ENCODE data around the gene ANK2.

The ANK2 gene

DNA sequence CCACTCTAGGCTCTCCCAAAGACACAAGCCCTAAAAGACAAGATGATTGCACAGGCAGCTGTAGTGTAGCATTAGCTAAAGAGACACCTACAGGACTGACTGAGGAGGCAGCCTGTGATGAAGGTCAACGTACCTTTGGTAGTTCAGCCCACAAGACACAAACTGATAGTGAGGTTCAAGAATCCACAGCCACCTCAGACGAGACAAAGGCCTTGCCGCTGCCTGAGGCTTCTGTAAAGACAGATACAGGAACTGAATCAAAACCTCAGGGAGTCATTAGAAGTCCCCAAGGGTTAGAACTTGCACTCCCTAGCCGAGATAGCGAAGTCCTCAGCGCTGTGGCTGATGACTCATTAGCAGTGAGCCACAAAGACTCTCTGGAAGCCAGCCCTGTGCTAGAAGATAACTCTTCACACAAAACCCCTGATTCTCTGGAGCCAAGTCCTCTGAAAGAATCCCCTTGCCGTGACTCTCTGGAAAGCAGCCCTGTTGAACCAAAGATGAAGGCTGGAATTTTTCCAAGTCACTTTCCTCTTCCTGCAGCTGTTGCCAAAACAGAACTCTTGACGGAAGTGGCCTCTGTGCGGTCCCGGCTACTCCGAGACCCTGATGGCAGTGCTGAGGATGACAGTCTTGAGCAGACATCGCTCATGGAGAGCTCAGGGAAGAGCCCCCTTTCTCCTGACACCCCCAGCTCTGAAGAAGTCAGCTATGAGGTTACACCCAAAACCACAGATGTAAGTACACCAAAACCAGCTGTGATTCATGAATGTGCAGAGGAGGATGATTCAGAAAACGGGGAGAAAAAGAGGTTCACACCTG is 306.3 kb downstream of the ANK2 start:
- H3K36me3 Mint-ChIP-seq (ENCODE audit: low read depth), result peaks cover 34% of the 10 kb centered on the region
- H3K27ac Mint-ChIP-seq, result no peak overlapping the region
- H3K27me3 Mint-ChIP-seq (ENCODE audit: low read depth), result no peaks in the 10 kb centered on the region
- H3K4me1 Mint-ChIP-seq, result no peaks in the 10 kb centered on the region
- peaks cover 15% of the 10 kb centered on the region for H3K9me3 Mint-ChIP-seq
- H3K4me3 Mint-ChIP-seq, result no peak overlapping the region
- TF ChIP-seq, protein P1, sequence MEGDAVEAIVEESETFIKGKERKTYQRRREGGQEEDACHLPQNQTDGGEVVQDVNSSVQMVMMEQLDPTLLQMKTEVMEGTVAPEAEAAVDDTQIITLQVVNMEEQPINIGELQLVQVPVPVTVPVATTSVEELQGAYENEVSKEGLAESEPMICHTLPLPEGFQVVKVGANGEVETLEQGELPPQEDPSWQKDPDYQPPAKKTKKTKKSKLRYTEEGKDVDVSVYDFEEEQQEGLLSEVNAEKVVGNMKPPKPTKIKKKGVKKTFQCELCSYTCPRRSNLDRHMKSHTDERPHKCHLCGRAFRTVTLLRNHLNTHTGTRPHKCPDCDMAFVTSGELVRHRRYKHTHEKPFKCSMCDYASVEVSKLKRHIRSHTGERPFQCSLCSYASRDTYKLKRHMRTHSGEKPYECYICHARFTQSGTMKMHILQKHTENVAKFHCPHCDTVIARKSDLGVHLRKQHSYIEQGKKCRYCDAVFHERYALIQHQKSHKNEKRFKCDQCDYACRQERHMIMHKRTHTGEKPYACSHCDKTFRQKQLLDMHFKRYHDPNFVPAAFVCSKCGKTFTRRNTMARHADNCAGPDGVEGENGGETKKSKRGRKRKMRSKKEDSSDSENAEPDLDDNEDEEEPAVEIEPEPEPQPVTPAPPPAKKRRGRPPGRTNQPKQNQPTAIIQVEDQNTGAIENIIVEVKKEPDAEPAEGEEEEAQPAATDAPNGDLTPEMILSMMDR (IDR thresholded peaks at IDR 0.05; ENCODE audit: unreplicated experiment in 3 of 3), result no peak

- Mint-ChIP-seq H3K27me3 (ENCODE audit: low read depth) (no peaks in the 10 kb centered on the region), H3K36me3 (ENCODE audit: low read depth) (peaks cover 34% of the 10 kb centered on the region), H3K4me3 (no peak overlapping the region), H3K4me1 (no peaks in the 10 kb centered on the region), H3K9me3 (peaks cover 15% of the 10 kb centered on the region), H3K27ac (no peak overlapping the region)
- TF ChIP-seq, protein P1 (IDR thresholded peaks at IDR 0.05; ENCODE audit: unreplicated experiment in 3 of 3), result no peak
These were observed 307.0 kb downstream of the ANK2 start for GRCh38 chr4:113356453-113356852.

GRCh38 chr4:113358784-113359183 is 309.3 kb downstream of the ANK2 start:
- H3K27me3 Mint-ChIP-seq (ENCODE audit: low read depth), result no peaks in the 10 kb centered on the region
- H3K36me3 Mint-ChIP-seq (ENCODE audit: low read depth), result peaks cover 25% of the 10 kb centered on the region
- peaks cover 9% of the 10 kb centered on the region for H3K9me3 Mint-ChIP-seq
- no peaks in the 10 kb centered on the region for H3K4me1 Mint-ChIP-seq
- no peak overlapping the region for H3K4me3 Mint-ChIP-seq
- no peak overlapping the region for H3K27ac Mint-ChIP-seq
- TF ChIP-seq, protein P1 (IDR thresholded peaks at IDR 0.05; ENCODE audit: unreplicated experiment in 3 of 3), result no peak

GRCh38 chr4:113365377-113365776 is 315.9 kb downstream of the ANK2 start:
- TF ChIP-seq, protein P1 (IDR thresholded peaks at IDR 0.05; ENCODE audit: unreplicated experiment in 3 of 3), result no peak
- Mint-ChIP-seq H3K4me3 (no peak overlapping the region), H3K27me3 (ENCODE audit: low read depth) (peaks cover 4% of the 10 kb centered on the region), H3K9me3 (no peaks in the 10 kb centered on the region), H3K27ac (no peak overlapping the region), H3K4me1 (no peaks in the 10 kb centered on the region), H3K36me3 (ENCODE audit: low read depth) (peaks cover 24% of the 10 kb centered on the region)

- Mint-ChIP-seq H3K4me1 (peaks cover 5% of the 10 kb centered on the region), H3K9me3 (no peaks in the 10 kb centered on the region), H3K27ac (no peak overlapping the region), H3K36me3 (ENCODE audit: low read depth) (peaks cover 25% of the 10 kb centered on the region), H3K27me3 (ENCODE audit: low read depth) (peaks cover 4% of the 10 kb centered on the region), H3K4me3 (no peak overlapping the region)
- TF ChIP-seq, protein P1 (IDR thresholded peaks at IDR 0.05; ENCODE audit: unreplicated experiment in 3 of 3), result no peak
These were observed 318.6 kb downstream of the ANK2 start for GRCh38 chr4:113368056-113368455.

- Mint-ChIP-seq H3K4me3 (no peak overlapping the region), H3K27ac (peak overlapping the region in 1 of 3 experiments; percentile 22), H3K27me3 (ENCODE audit: low read depth) (peaks cover 4% of the 10 kb centered on the region), H3K4me1 (peaks cover 5% of the 10 kb centered on the region), H3K36me3 (ENCODE audit: low read depth) (peaks cover 34% of the 10 kb centered on the region), H3K9me3 (no peaks in the 10 kb centered on the region)
- TF ChIP-seq, protein P1 (IDR thresholded peaks at IDR 0.05; ENCODE audit: unreplicated experiment in 3 of 3), result no peak
These were observed 321.7 kb downstream of the ANK2 start for GRCh38 chr4:113371111-113371510.
